Stimulated activated CD4-positive, alpha-beta T cell treated with anti-CD3 and anti-CD28 coated beads, Interleukin-15, amount 100 ng/mL, for 24 hours (primary cell): ENCODE data around the gene TMEM107.
"Not testable (repeated sequence)": the region's sequence is repeated elsewhere in the genome, so short reads cannot be mapped to it uniquely, and the experiment has no call there.

Experiments
- DNase-seq: peaks from one replicate; pipeline ENCODE4 v3.0.0-alpha.2; 2020

Gene TMEM107

DNA sequence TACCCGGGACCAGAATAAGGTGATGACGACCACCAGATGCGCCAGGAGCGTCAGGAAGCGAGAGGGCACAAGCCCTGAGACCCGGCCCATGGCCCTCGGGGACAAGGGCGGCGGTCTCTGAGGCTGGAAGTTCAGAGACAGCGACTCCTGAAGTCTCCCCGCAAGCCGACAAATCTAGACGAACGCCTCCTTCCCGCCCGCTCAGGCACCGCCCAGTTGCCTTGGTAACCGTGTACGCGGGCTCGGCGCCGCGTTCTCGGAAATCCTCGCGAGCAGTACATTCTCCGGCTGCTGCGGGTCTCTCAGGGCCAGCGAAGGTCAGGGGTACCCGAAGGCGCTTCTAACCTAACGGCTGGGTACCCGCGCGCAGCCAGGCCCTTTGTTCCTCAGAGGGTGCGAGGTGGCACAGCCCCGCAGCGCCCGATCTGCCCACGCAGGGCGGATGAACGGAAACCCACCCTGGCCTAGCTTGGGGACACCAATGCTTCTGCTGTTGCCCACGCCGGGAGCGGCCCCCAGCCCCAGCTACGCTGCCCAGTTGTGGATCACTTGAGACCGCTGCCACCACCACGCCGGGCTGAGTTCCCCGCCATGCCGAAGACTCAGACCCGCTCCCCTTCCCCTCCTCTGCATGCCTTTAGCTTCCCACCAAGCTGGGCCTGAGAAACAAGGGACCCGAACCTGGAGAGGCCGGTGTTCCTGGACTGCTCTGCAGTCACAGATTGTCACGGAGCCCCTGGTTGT, at the start of gene TMEM107:
TSS of gene TMEM107 (minus strand) at position 184 of the 744 bp plus-strand sequence. CDS start at position 90, 94 bp downstream.
- peak; percentile 93 for DNase-seq

DNA sequence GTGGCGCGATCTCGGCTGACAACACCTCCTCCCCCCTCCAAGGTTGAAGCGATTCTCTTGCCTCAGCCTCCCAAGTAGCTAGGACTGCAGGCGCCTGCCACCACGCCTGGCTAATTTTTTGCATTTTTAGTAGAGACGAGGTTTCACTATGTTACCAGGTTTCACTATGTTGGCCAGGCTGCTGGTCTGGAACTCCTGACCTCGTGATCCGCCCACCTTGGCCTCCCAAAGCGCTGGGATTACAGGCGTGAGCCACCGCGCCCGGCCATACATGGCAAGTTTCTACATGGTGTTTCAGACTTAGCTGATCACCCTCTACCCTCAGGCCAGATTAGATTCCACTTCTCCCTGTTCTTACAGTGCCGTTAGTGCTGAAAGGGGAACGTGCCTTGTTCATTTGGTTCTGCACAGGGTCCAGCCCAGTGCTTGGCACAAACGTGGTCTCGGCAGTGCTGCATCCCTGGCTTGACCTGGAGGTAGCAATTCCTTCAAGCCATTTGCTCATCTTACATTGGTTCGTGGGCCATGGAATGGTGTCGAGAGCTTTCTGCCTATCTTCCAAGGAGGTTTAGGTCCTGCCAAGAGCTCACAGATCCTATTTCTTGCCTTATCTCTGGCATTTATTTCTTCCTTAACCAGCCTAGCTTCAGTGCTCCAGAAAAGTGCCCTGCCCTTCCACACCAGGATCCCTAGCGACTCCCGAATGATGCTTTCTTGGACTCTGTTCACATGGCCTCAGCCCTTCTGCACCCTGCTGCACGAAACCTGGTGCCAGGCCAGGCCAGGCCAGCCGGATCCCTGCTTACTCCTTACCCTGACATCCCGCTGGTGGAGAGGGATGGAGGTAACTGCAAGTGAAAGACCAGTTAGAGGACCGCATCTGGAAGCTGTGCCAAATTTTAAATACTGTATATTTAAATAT, 49.0 kb upstream of the TMEM107 start:
- DNase-seq: no peak

DNA sequence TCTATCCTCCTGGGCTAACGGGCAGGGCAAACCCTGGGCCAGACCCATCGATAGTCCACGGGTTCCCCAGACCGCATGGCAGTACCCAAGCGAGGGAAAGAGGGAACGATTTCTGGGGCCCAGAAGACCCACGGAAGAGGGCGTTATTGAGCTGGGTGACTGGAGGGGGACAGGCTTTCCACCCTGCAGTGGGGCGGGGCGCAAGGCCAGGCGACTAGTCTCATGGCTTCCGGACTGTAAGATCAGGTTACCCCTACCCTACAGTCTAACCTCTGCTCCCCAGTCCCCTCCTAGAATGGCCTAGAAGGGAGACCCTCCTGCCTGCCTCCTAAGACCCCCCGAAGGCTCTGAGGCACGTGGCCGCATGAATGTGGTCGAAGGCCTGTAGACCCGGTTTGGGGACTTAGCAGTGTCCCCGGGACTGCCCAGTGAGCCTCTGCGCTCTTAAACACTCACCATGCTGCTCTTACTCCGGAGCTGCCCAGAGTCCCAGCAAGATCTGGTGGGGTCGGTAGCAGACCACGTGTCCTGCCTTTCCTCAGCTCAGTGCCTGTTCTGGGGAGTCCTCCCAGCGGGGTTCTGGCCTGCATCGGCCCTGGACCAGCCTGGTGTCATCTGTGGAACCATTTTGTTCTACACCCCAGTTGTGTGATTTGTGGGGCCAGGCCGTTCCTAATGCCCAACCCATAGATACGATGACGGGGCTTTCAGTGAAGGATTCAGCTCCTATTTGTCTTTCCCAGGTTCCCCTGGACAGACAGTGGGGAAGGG, 47.4 kb upstream of the TMEM107 start:
- DNase-seq: peak; percentile 78

DNA sequence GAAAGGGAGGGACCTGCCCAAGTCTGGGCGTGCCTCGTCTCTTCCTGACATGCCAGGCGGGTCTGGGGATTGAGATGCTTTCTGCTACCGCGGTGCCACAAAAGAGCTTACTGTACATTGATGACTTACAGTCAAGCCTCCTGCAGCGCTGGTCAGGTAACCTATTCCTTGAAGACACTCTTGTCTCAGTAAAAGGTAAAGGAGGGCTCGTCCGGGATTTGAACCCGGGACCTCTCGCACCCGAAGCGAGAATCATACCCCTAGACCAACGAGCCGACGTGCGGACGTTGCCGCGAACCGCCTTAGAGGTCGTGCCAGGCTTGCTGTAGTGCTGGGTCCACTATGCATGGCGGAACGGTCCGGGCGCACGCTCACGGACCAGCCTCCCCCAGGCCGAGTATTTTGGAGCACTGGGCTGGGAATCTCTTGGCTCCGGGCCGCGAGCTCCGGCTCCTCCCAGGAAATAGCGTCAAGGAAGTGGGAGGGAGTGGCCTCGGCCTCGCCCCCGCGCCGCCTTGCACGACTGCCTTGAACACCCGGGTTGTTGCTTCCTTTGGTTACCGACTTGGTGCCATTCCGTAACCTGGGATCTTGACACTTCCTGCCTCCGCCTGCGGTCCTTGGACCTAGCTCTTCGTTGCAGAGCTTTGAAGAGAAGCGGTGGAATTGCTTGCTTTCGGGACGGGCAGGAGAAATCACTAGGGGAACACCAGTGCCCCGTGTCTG, 46.6 kb upstream of the TMEM107 start:
- peak; percentile 94 for DNase-seq

DNA sequence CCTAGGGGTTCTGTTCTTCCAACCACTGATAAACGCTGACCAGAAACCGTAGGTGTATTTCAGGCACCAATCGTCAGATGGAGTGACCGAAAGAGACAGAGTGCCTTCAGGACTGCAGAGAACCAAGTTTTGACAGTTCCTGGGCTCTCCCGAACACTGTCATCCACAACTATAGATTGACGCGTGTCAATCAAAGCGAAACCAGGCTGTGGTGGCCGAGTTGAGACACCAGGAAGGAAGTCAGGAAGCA, 46.1 kb upstream of the TMEM107 start:
- no peak for DNase-seq

DNA sequence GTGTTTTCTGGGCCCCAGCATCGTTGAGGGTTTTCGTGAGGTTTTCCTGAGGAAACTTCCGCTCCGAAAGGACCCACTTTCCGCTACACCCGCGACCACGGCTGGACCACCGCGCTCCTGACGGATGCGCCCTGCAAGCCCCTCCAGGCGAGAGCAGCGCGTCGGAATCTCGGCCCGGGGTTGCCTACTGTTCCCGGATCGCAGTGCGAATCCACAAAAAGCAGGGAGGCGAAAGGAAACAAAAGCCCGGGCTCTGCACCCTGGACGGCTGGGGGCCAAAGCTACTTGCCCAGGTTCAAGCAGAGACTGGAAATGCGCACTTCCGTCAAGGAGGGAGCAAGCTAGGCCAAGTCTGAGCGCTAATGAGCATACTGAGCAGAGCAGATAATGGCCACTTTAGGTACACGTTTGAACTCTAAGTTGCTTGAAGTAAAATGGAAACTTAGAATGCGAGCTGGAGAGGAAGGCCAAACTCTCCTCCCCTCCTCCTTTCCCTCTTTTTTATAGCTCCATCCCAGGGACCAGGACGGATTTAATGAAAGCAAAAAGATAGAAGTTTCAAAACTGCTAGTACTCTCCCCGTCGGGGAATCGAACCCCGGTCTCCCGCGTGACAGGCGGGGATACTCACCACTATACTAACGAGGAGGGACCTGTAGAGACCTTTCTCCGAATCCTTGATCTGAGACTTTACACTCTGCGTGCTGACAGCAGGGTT, 45.6 kb upstream of the TMEM107 start:
- peak; percentile 90 for DNase-seq

DNA sequence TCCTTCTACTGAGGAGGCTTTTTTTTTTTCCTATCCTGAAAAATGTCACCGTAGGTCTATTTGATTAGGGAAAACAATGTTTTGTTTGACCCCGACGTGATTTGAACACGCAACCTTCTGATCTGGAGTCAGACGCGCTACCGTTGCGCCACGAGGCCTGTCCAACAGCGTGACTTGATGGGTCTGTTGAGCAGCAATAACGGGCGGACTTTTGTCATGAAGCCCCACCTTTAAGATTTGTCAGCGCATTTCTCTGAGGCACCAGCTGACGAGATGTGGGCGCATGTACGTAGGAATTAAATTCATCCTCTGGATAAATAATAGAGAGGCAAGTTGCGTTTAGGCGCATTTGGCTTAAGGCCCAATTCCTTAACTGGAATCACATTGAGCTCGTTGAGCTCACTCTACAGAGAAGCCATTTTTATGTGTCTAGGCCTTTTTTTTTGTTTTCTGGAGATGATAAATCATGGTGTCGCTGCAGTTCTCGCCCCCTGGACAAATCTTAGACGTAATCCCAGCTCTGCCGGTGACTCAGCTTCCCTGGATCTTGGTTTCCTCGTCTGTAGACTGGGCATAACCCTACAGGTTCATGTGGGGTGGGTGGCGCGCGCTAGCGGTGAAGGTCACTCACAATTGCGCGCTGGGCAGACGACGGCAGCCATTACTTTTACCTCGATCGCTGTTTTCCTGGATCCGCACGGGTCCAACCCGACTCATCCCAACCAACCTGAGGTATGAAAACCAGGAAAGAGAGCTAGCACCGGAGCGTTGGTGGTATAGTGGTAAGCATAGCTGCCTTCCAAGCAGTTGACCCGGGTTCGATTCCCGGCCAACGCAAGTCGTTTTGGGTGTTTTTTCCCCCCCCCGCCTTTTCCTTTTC, 44.8 kb upstream of the TMEM107 start:
- peak; percentile 94 for DNase-seq

DNA sequence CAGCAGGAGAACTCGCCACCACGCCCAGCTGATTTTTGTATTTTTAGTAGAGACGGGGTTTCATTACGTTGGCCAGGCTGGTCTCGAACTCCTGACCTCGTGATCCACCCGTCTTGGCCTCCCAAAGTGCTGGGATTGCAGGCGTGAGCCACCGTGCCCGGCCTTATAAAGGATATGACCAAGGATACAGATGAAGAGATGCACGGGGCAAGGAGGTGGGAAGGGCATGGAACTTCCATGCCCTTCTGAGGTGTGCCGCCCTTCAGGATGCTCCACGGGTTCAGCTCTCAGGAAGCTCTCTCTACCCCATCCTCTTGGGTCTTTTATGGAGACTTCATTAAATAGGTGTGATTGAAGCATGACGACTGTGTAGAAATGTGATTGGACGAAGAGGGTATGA, 37.8 kb upstream of the TMEM107 start:
- DNase-seq: not testable (repeated sequence)

DNA sequence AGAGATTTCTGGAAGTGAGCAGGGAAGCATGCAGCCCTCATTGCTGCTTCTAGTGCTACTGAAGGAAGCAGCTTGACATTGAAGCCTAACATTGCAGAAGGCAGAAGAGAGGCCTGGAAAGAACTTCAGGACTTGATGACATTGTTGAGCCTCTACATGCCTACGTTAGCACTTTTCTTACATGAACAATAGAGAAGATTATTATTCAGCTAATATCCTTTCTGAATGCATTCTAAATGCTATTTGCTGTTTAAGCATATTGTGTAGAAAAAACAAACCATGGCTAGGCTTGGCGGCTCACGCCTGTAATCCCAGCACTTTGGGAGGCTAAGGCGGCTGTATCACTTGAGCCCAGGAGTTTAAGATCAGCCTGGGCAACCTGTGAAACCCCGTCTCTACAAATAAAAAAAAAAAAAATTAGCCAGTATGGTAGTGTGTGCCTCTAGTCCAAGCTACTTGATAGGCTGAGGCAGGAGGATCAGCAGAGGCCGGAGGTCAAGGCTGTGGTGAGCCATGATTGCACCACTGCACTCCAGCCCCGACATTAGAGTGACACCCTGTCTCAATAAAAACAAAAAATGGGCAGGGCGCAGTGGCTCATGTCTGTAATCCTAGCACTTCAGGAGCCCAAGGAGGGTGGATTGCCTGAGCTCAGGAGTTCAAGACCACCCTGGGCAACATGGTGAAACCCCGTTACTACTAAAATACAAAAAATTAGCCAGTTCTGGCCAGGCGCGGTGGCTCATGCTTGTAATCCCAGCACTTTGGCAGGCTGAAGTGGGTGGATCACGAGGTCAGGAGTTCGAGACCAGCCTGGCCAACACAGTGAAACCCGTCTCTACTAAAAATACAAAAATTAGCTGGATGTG, 36.4 kb upstream of the TMEM107 start:
- DNase-seq: no peak

DNA sequence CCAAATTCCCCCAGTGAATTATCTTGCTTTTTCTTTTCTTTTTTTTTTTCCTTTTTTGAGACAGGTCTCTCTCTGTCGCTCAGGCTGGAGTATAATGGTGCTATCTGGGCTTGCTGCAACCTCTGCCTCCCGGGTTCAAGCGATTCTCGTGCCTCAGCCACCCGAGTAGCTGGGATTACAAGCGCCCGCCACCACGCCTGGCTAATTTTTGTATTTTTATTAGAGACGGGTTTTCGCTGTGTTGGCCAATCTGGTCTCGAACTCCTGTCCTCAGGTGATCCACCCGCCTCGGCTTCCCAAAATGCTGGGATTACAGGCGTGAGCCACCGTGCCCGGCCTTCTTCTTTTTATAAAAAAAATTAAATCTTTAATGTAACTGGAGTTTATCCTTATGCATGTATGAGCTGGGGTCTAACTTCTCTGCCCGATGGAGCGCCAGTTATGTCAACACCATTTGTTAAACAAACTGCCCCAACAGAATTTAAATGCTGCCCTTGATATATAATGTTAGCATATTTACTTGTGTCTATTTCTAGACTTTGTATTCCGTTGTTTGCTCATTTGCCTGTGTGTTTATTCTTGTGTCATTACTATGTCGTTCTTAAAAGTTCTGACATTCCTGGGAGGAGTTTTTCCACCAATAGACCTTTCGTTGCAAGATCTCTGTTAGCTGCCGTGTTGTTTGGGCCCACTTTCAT, 34.7 kb upstream of the TMEM107 start:
- DNase-seq: no peak

DNA sequence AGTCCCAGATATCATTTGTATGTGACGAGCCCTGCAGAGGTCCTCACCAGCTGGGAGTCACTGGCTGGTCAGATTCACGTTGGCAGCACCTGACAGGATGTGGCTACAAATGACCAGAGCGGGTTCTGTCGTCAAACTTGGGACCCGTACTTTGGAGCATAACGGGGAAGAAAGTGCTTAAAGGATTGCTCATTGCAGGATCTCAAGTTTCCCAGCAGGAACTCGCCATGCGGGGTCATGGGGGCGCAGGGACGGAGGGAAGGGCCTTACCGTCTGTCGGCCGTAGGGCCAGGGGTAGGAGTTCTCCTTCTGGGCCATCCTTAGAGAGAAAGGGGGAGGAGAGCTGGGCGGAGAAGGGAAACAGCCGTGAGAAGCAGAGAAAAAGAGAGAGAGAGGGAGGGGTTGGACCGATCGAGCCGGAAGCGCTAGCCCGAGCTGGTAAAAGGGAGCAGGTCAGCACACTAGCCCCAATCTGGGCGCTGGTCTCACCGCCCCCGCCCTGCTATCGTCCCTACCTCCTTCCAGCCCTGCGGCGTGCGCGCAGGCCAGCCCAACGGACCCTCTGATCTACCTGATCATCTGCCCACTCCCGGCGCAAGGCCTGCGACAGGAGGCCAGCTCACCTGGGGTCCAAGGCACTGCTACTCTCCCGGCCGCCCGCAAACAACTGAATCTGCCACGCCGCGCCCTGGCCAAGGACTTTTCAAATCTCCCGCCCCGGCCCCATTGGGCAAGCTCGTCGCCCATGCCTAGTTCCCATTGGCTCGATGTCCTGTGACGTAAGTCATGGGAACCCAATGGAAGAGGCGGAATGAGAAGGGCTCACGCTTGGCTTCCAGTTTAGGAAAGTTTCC, 34.0 kb upstream of the TMEM107 start, which contains the start of gene AURKB:
TSS of gene AURKB (minus strand) at position 669 of the 854 bp plus-strand sequence. CDS start at position 318, 351 bp downstream.
- peak; percentile 97 for DNase-seq

DNA sequence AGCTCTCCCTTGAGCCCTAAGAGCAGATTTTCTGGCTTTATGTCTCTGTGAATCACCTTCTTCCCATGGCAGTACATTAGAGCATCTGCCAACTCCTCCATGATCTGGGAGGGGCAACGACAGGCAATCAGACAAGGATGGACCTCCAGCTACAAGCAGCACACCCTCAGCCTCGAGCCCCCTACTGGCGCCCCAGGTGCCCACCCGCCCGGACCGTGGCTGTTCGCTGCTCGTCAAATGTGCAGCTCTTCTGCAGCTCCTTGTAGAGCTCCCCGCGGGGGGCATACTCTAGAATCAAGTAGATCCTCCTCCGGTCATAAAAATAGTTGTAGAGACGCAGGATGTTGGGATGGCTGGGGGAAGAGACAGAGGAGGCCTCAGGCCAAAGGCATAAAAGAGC, 30.4 kb upstream of the TMEM107 start:
- DNase-seq: no peak

DNA sequence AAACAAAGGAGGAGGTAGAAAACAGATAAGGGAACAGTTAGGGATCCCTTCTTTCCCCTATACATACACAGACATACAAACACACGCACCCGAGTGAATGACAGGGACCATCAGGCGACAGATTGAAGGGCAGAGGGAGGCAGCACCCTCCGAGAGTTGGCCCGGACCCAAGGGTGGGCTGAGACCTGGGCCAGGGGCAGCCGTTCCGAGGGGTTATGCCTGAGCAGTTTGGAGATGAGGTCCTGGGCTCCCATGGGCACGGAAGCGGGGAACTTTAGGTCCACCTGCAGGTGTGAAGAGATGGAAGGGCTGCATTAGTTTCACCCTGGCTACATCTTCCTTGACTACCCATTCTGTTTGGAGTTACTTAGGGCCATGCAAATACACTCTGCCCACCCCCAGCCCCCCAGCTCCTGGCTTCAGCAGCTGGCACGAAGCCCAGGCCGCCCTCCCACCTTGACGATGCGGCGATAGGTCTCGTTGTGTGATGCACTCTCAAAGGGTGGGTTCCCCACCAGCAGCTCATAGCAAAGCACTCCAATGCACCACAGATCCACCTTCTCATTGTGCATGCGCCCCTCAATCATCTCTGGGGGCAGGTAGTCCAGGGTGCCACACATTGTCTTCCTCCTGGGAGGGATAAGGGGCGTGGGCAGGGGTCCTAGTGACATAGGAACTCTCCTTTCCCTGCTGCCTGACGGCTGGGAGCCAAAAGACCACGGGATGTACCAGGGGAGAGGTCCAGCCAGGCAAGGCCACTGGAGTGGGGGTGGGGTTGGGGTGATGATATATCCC, 28.8 kb upstream of the TMEM107 start:
- DNase-seq: no peak

DNA sequence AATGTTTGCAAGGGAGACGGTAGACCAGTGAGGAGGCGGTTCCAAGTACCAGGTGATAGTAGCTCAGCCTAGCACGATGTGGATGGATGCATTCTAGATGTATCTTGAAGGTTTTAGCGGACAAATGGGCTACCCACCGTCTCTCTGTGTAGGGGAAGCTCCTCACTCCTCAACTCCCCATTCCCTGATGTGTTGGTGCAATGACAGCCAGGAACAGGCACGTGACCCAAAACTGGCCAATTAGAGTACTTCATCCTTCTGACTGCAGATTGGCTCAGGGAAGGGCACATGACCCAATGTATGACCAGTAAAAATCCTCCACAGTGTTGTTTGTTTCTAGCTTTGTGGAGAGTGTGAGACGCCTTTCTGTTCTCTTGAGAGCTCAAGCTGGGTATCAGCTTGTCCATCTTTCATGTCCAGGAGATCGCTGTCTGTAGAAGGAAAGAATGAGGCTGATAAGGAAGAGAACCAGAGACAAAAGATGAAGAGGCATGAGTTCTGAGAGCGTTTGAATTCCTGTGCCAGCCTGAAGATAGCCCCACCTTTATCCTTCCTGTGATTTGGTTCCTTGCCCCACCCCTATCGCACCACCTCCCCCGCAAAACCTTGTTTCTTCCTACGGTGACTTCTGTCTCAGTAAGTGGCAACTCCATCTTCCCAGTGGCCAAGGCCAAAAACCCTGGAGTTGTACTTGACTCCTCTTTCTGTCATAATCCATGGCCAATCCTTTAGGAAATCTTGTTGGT, 16.1 kb upstream of the TMEM107 start:
- DNase-seq: peak; percentile 72

DNA sequence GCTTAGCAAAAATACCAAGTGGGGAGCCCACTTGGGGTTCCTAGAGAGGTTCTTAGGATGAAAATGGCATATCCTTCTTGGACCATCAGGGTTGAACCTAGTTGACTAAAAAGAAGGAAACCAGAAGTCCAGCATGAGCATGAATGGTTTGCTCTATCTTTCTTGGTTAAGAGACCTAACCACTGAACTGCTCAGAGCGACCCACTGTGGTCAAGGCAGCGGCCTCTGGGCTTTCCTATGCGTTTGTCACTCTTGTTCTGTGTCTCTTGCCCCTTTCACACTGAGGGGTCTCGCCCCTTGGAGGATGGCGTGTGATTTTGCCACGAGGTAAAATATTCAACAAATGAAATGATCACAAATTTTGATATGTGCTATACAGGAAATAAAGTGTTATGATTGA, 14.3 kb upstream of the TMEM107 start:
- no peak for DNase-seq

DNA sequence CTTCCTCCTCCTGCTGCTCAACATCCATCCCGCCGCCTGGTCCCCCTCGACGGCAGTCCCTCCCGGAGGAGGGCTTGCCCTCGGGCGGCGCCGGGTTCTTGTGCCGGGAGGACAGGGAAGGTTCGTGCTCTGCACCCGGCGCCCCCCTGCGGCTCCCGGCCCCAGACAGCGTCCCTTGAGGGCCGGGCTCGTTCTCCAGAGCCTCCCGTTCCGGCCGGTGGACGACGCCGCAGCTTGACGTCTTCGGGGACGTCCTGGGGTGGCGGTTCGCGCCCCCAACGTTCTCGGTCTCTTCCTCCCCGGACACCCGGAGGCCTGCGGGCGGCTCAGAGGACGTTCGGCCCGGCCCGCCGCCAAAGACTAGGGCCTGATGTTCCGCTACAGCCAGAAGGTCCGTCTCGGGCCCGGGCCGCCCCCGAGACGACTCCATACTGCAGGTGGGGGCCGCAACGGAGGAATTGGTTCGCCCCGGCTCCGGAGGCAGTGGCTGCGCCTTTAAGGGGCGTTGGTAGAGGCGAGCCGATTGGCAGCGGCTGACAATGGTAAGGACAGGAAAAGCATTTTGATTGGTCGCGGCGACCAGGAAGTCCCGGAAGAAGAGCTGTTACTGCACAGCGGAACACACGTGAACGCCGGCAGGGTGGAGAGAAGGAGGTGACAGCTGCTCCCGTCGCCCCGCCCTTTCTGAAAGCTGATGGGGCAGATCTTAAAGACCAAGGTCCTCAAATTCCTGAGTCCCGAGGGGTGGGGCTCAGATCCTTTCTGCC, 13.7 kb upstream of the TMEM107 start, which contains the start of gene BORCS6:
TSS of gene BORCS6 (minus strand) at position 470 of the 767 bp plus-strand sequence. CDS start at position 430, 40 bp downstream.
- DNase-seq: peak; percentile 97
